ENCODE measurements around the gene MCM3AP. TPM values are rescaled to one million over a fixed set of nuclear protein-coding genes. Genes with fewer than 3 reads are reported as not detected.
A peak's percentile ranks its signal among the peaks of the same experiment; 100 is the strongest.

MCM3AP gene
- total and polyA plus RNA-seq, 9 of the 15 experiments (the other 6 are each of a cell fraction or from before 2014, with no cell fraction given), result 6.5 to 179 (median 69.6) TPM

GRCh38 chr21:46210378-46211136 is 74.9 kb downstream of the MCM3AP start (continued):
- TF ChIP-seq ZNF57 (CRISPR knock-in tag; IDR thresholded peaks at IDR 0.05), result no peak
- TF ChIP-seq RBFOX2 (IDR thresholded peaks at IDR 0.05; ENCODE audit: low read depth, low read length), result 0 out of 2 replicates have a peak, but pooled peaks have one; percentile 34
- no peak for TF ChIP-seq ZNF778 (CRISPR knock-in tag; IDR thresholded peaks at IDR 0.05)
- TF ChIP-seq, protein P1, sequence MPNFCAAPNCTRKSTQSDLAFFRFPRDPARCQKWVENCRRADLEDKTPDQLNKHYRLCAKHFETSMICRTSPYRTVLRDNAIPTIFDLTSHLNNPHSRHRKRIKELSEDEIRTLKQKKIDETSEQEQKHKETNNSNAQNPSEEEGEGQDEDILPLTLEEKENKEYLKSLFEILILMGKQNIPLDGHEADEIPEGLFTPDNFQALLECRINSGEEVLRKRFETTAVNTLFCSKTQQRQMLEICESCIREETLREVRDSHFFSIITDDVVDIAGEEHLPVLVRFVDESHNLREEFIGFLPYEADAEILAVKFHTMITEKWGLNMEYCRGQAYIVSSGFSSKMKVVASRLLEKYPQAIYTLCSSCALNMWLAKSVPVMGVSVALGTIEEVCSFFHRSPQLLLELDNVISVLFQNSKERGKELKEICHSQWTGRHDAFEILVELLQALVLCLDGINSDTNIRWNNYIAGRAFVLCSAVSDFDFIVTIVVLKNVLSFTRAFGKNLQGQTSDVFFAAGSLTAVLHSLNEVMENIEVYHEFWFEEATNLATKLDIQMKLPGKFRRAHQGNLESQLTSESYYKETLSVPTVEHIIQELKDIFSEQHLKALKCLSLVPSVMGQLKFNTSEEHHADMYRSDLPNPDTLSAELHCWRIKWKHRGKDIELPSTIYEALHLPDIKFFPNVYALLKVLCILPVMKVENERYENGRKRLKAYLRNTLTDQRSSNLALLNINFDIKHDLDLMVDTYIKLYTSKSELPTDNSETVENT (CRISPR knock-in tag; IDR thresholded peaks at IDR 0.05), result no peak
- no peak for TF ChIP-seq MAFF (IDR thresholded peaks at IDR 0.05; ENCODE audit: low read length)
- peak in 1 of 2 experiments; percentile 48; a peak in 2 of 4 replicates for TF ChIP-seq RAD21 (CRISPR knock-in tag; conservative IDR thresholded peaks at IDR 0.05 in 1 of 2, IDR thresholded peaks at IDR 0.05 in 1 of 2)
- TF ChIP-seq POLR2G (IDR thresholded peaks at IDR 0.05; ENCODE audit: low read depth, low read length), result peak; percentile 22; the same call in 1 of the 2 replicates
- TF ChIP-seq FOXP1 (CRISPR knock-in tag; IDR thresholded peaks at IDR 0.05), result no peak
- TF ChIP-seq, protein P2, sequence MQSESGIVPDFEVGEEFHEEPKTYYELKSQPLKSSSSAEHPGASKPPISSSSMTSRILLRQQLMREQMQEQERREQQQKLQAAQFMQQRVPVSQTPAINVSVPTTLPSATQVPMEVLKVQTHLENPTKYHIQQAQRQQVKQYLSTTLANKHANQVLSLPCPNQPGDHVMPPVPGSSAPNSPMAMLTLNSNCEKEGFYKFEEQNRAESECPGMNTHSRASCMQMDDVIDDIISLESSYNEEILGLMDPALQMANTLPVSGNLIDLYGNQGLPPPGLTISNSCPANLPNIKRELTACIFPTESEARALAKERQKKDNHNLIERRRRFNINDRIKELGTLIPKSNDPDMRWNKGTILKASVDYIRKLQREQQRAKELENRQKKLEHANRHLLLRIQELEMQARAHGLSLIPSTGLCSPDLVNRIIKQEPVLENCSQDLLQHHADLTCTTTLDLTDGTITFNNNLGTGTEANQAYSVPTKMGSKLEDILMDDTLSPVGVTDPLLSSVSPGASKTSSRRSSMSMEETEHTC (IDR thresholded peaks at IDR 0.05), result no peak
- no peak for TF ChIP-seq GTF2F1 (IDR thresholded peaks at IDR 0.05; ENCODE audit: low read depth, low read length)
- TF ChIP-seq CBFA2T2 (conservative IDR thresholded peaks at IDR 0.05), result no peak
- TF ChIP-seq, protein P3, sequence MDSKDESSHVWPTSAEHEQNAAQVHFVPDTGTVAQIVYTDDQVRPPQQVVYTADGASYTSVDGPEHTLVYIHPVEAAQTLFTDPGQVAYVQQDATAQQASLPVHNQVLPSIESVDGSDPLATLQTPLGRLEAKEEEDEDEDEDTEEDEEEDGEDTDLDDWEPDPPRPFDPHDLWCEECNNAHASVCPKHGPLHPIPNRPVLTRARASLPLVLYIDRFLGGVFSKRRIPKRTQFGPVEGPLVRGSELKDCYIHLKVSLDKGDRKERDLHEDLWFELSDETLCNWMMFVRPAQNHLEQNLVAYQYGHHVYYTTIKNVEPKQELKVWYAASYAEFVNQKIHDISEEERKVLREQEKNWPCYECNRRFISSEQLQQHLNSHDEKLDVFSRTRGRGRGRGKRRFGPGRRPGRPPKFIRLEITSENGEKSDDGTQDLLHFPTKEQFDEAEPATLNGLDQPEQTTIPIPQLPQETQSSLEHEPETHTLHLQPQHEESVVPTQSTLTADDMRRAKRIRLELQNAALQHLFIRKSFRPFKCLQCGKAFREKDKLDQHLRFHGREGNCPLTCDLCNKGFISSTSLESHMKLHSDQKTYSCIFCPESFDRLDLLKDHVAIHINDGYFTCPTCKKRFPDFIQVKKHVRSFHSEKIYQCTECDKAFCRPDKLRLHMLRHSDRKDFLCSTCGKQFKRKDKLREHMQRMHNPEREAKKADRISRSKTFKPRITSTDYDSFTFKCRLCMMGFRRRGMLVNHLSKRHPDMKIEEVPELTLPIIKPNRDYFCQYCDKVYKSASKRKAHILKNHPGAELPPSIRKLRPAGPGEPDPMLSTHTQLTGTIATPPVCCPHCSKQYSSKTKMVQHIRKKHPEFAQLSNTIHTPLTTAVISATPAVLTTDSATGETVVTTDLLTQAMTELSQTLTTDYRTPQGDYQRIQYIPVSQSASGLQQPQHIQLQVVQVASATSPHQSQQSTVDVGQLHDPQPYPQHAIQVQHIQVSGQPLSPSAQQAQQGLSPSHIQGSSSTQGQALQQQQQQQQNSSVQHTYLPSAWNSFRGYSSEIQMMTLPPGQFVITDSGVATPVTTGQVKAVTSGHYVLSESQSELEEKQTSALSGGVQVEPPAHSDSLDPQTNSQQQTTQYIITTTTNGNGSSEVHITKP (IDR thresholded peaks at IDR 0.05; ENCODE audit: partially characterized antibody), result no peak
- TF ChIP-seq RFX5 (IDR thresholded peaks at IDR 0.05; ENCODE audit: low read depth, low read length), result no peak
- peak; percentile 44 to 53 (median 47); a peak in 4 of 6 replicates for TF ChIP-seq CTCF (IDR thresholded peaks at IDR 0.05 in 2 of 3, conservative IDR thresholded peaks at IDR 0.05 in 1 of 3; ENCODE audit: insufficient read depth in 2 of 3, low read depth in 1 of 3, low read length in 3 of 3)
- TF ChIP-seq, protein P4, sequence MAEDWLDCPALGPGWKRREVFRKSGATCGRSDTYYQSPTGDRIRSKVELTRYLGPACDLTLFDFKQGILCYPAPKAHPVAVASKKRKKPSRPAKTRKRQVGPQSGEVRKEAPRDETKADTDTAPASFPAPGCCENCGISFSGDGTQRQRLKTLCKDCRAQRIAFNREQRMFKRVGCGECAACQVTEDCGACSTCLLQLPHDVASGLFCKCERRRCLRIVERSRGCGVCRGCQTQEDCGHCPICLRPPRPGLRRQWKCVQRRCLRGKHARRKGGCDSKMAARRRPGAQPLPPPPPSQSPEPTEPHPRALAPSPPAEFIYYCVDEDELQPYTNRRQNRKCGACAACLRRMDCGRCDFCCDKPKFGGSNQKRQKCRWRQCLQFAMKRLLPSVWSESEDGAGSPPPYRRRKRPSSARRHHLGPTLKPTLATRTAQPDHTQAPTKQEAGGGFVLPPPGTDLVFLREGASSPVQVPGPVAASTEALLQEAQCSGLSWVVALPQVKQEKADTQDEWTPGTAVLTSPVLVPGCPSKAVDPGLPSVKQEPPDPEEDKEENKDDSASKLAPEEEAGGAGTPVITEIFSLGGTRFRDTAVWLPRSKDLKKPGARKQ (CRISPR knock-in tag; IDR thresholded peaks at IDR 0.05), result no peak

Measured in K562 (cell line).